ENCODE data around the gene ARPC3. TPM values are rescaled to one million over a fixed set of nuclear protein-coding genes. Genes with fewer than 3 reads are reported as not detected.

The ARPC3 gene
- total and polyA plus RNA-seq, 9 of the 15 experiments (the other 6 are each of a cell fraction or from before 2014, with no cell fraction given) = 74.2 to 575 (median 345) TPM

DNA sequence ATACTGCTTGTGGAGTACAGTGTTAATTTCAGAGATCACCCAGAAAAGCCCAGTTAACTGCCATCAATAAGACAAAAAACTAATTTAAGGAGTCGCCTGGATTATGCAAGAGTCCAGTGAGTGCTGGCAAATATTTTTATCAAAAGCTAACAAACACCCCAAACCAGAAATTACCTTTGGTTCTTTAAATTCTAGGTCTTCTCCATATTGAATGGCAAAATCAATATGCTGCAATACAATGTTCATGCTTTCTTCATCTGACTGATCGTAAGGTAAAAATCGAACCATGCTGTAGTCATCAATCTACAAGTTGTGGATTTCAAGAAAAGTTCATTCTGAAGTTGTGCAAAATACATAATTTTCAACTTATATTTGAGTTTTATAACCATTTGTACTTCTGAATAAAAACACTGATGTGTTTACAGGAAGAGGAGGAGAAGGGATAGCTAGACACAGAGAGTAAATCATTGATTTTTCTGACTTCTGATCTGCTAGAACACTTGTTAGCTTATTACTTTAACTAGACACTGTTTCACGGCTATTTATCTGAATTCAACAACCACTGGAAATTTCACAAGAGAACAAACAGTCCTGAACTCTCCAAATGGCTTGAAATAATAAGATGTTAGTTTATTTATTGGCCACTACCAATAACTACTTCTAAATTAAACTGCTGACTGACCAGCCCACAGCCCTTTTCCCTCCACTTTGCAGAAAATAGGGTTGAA, 3.6 kb upstream of the ARPC3 start (continued):
- TF ChIP-seq, protein P1, sequence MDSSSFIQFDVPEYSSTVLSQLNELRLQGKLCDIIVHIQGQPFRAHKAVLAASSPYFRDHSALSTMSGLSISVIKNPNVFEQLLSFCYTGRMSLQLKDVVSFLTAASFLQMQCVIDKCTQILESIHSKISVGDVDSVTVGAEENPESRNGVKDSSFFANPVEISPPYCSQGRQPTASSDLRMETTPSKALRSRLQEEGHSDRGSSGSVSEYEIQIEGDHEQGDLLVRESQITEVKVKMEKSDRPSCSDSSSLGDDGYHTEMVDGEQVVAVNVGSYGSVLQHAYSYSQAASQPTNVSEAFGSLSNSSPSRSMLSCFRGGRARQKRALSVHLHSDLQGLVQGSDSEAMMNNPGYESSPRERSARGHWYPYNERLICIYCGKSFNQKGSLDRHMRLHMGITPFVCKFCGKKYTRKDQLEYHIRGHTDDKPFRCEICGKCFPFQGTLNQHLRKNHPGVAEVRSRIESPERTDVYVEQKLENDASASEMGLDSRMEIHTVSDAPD (CRISPR knock-in tag; IDR thresholded peaks at IDR 0.05) = no peak
- TF ChIP-seq TCF3 (CRISPR knock-in tag; IDR thresholded peaks at IDR 0.05) (no peak), CBX2 (IDR thresholded peaks at IDR 0.05; ENCODE audit: insufficient read depth, low read length, poor library complexity, severe bottlenecking) (no peak), ZNF551 (CRISPR knock-in tag; IDR thresholded peaks at IDR 0.05) (no peak)
- TF ChIP-seq, protein P2, sequence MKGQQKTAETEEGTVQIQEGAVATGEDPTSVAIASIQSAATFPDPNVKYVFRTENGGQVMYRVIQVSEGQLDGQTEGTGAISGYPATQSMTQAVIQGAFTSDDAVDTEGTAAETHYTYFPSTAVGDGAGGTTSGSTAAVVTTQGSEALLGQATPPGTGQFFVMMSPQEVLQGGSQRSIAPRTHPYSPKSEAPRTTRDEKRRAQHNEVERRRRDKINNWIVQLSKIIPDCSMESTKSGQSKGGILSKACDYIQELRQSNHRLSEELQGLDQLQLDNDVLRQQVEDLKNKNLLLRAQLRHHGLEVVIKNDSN (CRISPR knock-in tag; IDR thresholded peaks at IDR 0.05) = no peak
- TF ChIP-seq, protein P3, sequence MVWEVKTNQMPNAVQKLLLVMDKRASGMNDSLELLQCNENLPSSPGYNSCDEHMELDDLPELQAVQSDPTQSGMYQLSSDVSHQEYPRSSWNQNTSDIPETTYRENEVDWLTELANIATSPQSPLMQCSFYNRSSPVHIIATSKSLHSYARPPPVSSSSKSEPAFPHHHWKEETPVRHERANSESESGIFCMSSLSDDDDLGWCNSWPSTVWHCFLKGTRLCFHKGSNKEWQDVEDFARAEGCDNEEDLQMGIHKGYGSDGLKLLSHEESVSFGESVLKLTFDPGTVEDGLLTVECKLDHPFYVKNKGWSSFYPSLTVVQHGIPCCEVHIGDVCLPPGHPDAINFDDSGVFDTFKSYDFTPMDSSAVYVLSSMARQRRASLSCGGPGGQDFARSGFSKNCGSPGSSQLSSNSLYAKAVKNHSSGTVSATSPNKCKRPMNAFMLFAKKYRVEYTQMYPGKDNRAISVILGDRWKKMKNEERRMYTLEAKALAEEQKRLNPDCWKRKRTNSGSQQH (CRISPR knock-in tag; IDR thresholded peaks at IDR 0.05) = no peak
- TF ChIP-seq, protein P4, sequence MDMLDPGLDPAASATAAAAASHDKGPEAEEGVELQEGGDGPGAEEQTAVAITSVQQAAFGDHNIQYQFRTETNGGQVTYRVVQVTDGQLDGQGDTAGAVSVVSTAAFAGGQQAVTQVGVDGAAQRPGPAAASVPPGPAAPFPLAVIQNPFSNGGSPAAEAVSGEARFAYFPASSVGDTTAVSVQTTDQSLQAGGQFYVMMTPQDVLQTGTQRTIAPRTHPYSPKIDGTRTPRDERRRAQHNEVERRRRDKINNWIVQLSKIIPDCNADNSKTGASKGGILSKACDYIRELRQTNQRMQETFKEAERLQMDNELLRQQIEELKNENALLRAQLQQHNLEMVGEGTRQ (CRISPR knock-in tag; IDR thresholded peaks at IDR 0.05) = no peak
- TF ChIP-seq, protein P5, sequence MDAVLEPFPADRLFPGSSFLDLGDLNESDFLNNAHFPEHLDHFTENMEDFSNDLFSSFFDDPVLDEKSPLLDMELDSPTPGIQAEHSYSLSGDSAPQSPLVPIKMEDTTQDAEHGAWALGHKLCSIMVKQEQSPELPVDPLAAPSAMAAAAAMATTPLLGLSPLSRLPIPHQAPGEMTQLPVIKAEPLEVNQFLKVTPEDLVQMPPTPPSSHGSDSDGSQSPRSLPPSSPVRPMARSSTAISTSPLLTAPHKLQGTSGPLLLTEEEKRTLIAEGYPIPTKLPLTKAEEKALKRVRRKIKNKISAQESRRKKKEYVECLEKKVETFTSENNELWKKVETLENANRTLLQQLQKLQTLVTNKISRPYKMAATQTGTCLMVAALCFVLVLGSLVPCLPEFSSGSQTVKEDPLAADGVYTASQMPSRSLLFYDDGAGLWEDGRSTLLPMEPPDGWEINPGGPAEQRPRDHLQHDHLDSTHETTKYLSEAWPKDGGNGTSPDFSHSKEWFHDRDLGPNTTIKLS (IDR thresholded peaks at IDR 0.05; ENCODE audit: borderline replicate concordance, low read depth) = no peak
